ENCODE results near the gene CCDC148. TPM values are rescaled to one million over a fixed set of nuclear protein-coding genes. Genes with fewer than 3 reads are reported as not detected.

Gene CCDC148
- total and polyA plus RNA-seq, 2 donors (not counting 1 experiment from before 2014, with no cell fraction given): not detected

DNA sequence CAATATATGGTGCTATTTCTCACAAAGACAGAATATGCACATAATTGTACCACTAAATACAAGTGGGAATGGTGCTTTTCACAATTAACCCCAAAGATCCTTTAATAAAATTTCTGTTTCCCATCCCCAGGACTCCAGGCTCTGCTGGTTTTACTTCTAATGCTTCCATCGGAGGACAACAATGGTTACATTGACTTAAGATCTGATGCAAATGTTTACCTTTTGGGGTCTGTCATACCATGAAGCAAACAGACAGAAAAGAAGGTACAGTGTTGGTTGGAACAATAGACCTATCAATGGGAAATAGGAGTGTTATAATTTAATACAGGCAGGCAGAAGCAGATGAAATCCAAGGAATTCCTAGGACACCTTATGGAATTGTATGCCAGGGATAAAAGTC lies 249.2 kb downstream of the CCDC148 start:
- Histone ChIP-seq H2AFZ (ENCODE audit: insufficient read depth, low read depth, low read length, poor library complexity, severe bottlenecking) (no peak overlapping the region), H3K9ac (ENCODE audit: low read length) (no peak overlapping the region), H3K4me2 (replicated peaks; ENCODE audit: low read depth, low read length, poor library complexity, severe bottlenecking) (no peak overlapping the region), H3K4me1 (ENCODE audit: control insufficient read depth in 2 of 2, insufficient read depth in 2 of 2, low read length in 2 of 2) (peaks cover 0 to 3% of the 10 kb centered on the region in 2 donors), H3K79me2 (ENCODE audit: control insufficient read depth, insufficient read depth, low read length) (no peaks in the 10 kb centered on the region), H4K20me1 (ENCODE audit: control insufficient read depth, insufficient read depth, low read length, poor library complexity, severe bottlenecking) (no peaks in the 10 kb centered on the region), H3K27ac (ENCODE audit: low read length in 2 of 2) (no peak overlapping the region), H3K4me3 (ENCODE audit: control extremely low read depth in 1 of 5, extremely low read depth in 1 of 5, insufficient read depth in 1 of 5, low read depth in 2 of 5, low read length in 4 of 5) (no peak overlapping the region), H3K9me3 (ENCODE audit: control extremely low read depth in 1 of 3, control insufficient read depth in 2 of 3, insufficient read depth in 1 of 3, low read length in 2 of 3) (peaks cover 0 to 1% (median 0%) of the 10 kb centered on the region in 3 donors), H3K27me3 (replicated peaks in 1 of 4; ENCODE audit: control extremely low read depth in 1 of 4, control insufficient read depth in 3 of 4, insufficient read depth in 4 of 4, low read length in 3 of 4) (no peaks in the 10 kb centered on the region), H3K36me3 (replicated peaks in 1 of 2; ENCODE audit: control extremely low read depth in 1 of 2, control insufficient read depth in 1 of 2, extremely low read depth in 1 of 2, insufficient read depth in 2 of 2, low read length in 1 of 2) (no peaks in the 10 kb centered on the region)
- H3K4me3 Mint-ChIP-seq: no peak overlapping the region
- no peak for TF ChIP-seq EZH2 (IDR thresholded peaks at IDR 0.05; ENCODE audit: borderline replicate concordance, insufficient read depth, low read depth, low read length, poor library complexity, severe bottlenecking)
- TF ChIP-seq, protein P1, sequence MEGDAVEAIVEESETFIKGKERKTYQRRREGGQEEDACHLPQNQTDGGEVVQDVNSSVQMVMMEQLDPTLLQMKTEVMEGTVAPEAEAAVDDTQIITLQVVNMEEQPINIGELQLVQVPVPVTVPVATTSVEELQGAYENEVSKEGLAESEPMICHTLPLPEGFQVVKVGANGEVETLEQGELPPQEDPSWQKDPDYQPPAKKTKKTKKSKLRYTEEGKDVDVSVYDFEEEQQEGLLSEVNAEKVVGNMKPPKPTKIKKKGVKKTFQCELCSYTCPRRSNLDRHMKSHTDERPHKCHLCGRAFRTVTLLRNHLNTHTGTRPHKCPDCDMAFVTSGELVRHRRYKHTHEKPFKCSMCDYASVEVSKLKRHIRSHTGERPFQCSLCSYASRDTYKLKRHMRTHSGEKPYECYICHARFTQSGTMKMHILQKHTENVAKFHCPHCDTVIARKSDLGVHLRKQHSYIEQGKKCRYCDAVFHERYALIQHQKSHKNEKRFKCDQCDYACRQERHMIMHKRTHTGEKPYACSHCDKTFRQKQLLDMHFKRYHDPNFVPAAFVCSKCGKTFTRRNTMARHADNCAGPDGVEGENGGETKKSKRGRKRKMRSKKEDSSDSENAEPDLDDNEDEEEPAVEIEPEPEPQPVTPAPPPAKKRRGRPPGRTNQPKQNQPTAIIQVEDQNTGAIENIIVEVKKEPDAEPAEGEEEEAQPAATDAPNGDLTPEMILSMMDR (IDR thresholded peaks at IDR 0.05): no peak
- 100% methylated on average over 1 of the region's 1 CpG for WGBS (ENCODE audit: insufficient coverage)
- no peak overlapping the region for H3K27ac Mint-ChIP-seq
- H3K27me3 Mint-ChIP-seq: no peaks in the 10 kb centered on the region
- intact Hi-C loops (cut with micrococcal nuclease): no loop called here
- ChIA-PET CTCF (no interaction called here), POLR2A (no interaction called here)
- H3K9me3 Mint-ChIP-seq (ENCODE audit: insufficient read depth): no peaks in the 10 kb centered on the region
- no peak for DNase-seq
- no peak for ATAC-seq (ENCODE audit: low read depth)
- peaks cover 4% of the 10 kb centered on the region for H3K4me1 Mint-ChIP-seq

- H3K4me2 ChIP-seq (replicated peaks; ENCODE audit: low read depth, low read length, poor library complexity, severe bottlenecking): no peak overlapping the region
- H3K27me3 Mint-ChIP-seq: no peaks in the 10 kb centered on the region
- no peak overlapping the region for H3K9ac ChIP-seq (ENCODE audit: low read length)
- no peaks in the 10 kb centered on the region for H4K20me1 ChIP-seq (ENCODE audit: control insufficient read depth, insufficient read depth, low read length, poor library complexity, severe bottlenecking)
- no peaks in the 10 kb centered on the region for H3K36me3 ChIP-seq (replicated peaks in 1 of 2; ENCODE audit: control extremely low read depth in 1 of 2, control insufficient read depth in 1 of 2, extremely low read depth in 1 of 2, insufficient read depth in 2 of 2, low read length in 1 of 2)
- intact Hi-C loops (cut with micrococcal nuclease): no loop called here
- ATAC-seq (ENCODE audit: low read depth) (no peak), DNase-seq (no peak)
- H3K4me3 Mint-ChIP-seq: no peak overlapping the region
- no peak overlapping the region for H3K4me3 ChIP-seq (ENCODE audit: control extremely low read depth in 1 of 5, extremely low read depth in 1 of 5, insufficient read depth in 1 of 5, low read depth in 2 of 5, low read length in 4 of 5)
- ChIA-PET CTCF (no interaction called here), POLR2A (no interaction called here)
- H3K27ac Mint-ChIP-seq: no peak overlapping the region
- H3K79me2 ChIP-seq (ENCODE audit: control insufficient read depth, insufficient read depth, low read length): no peaks in the 10 kb centered on the region
- no peaks in the 10 kb centered on the region for H3K9me3 Mint-ChIP-seq (ENCODE audit: insufficient read depth)
- H3K9me3 ChIP-seq (ENCODE audit: control extremely low read depth in 1 of 3, control insufficient read depth in 2 of 3, insufficient read depth in 1 of 3, low read length in 2 of 3): no peaks in the 10 kb centered on the region
- H3K4me1 Mint-ChIP-seq: no peaks in the 10 kb centered on the region
- no peak overlapping the region for H2AFZ ChIP-seq (ENCODE audit: insufficient read depth, low read depth, low read length, poor library complexity, severe bottlenecking)
- H3K27ac ChIP-seq (ENCODE audit: low read length in 2 of 2): no peak overlapping the region
- H3K27me3 ChIP-seq (replicated peaks in 1 of 4; ENCODE audit: control extremely low read depth in 1 of 4, control insufficient read depth in 3 of 4, insufficient read depth in 4 of 4, low read length in 3 of 4): no peaks in the 10 kb centered on the region
- no peaks in the 10 kb centered on the region for H3K4me1 ChIP-seq (ENCODE audit: control insufficient read depth in 2 of 2, insufficient read depth in 2 of 2, low read length in 2 of 2)
- WGBS (ENCODE audit: insufficient coverage): no CpG with 5 or more reads among the region's 1 CpG
- TF ChIP-seq, protein P1 (IDR thresholded peaks at IDR 0.05): no peak
- TF ChIP-seq EZH2 (IDR thresholded peaks at IDR 0.05; ENCODE audit: borderline replicate concordance, insufficient read depth, low read depth, low read length, poor library complexity, severe bottlenecking): no peak
Measured at GRCh38 chr2:158205215-158205614, 251.3 kb downstream of the CCDC148 start.
